Naive thymus-derived CD8-positive, alpha-beta T cell (primary cell): ENCODE measurements around the gene ZBTB9. TPM values are rescaled to one million over a fixed set of nuclear protein-coding genes. Genes with fewer than 3 reads are reported as not detected.
A peak's percentile ranks its signal among the peaks of the same experiment; 100 is the strongest.

Experiments used
- ATAC-seq, 2 donors: fragments of 150-1000 bp; cut with Tn5 transposase in 1 of 2; sonication (Bioruptor Pico), chemical (Tn5 transposase) in 1 of 2; 1 replicate in 1 of 2; 2 replicates in 1 of 2; pipeline ENCODE4 v1.10.0; 2021; ENCODE audit warnings: mild to moderate bottlenecking in 2 of 2, moderate library complexity in 2 of 2
- POLR2A ChIA-PET: fragments of 350-600 bp; sonication (Branson Sonifier 250); formaldehyde crosslinking; loops from one replicate; lab custom pipeline; 2021; ENCODE audit warnings: antibody characterized with exemption; lab: Charles Lee
- DNase-seq, 10 donors: peaks; one replicate each; pipeline versions ENCODE4 v3.0.0 to v3.0.0-alpha.2; 2020 to 2022
- H3K27ac Mint-ChIP-seq, 10 donors: one replicate each; pipeline ENCODE4 v1.8.0; 2020 to 2022; ENCODE audit warnings: mild to moderate bottlenecking in 10 of 10, mixed read lengths in 10 of 10, moderate library complexity in 4 of 10, inconsistent platforms in 1 of 10
- H3K27me3 Mint-ChIP-seq, 5 donors: one replicate each; pipeline ENCODE4 v1.8.0; 2021 to 2022; ENCODE audit warnings: mixed read lengths in 5 of 5
- H3K36me3 Mint-ChIP-seq, 3 donors: one replicate each; pipeline ENCODE4 v1.8.0; 2020 to 2022; ENCODE audit warnings: mixed read lengths in 3 of 3, mild to moderate bottlenecking in 2 of 3, inconsistent platforms in 1 of 3
- H3K4me1 Mint-ChIP-seq, 4 donors: one replicate each; pipeline ENCODE4 v1.8.0; 2021 to 2022; ENCODE audit warnings: mixed read lengths in 4 of 4
- H3K4me3 Mint-ChIP-seq, 10 donors: one replicate each; pipeline ENCODE4 v1.8.0; 2020 to 2022; ENCODE audit warnings: mild to moderate bottlenecking in 10 of 10, mixed read lengths in 10 of 10, moderate library complexity in 6 of 10, inconsistent platforms in 1 of 10
- H3K9me3 Mint-ChIP-seq, 9 donors: one replicate each; pipeline ENCODE4 v1.8.0; 2020 to 2022; ENCODE audit warnings: mixed read lengths in 9 of 9, mild to moderate bottlenecking in 3 of 9, inconsistent platforms in 1 of 9, moderate library complexity in 1 of 9
- polyA plus RNA-seq, 3 donors: library from polyadenylated mRNA; unstranded; fragments of 300-500 nt; fragmentation: Illumina TruSeq; gene quantifications; one replicate each; pipeline ENCODE4 v1.2.3, GENCODE V29; 2021
- total RNA-seq, 8 experiments: library from RNA in 2 of 8; stranded (reverse) in 2 of 8; gene quantifications; one replicate each; pipeline ENCODE4 v1.2.3 and lab custom pipeline; 2021 to 2026

Gene ZBTB9
- total and polyA plus RNA-seq, 5 experiments from 2014 or later = 3.7 to 11.9 (median 10.4) TPM

DNA sequence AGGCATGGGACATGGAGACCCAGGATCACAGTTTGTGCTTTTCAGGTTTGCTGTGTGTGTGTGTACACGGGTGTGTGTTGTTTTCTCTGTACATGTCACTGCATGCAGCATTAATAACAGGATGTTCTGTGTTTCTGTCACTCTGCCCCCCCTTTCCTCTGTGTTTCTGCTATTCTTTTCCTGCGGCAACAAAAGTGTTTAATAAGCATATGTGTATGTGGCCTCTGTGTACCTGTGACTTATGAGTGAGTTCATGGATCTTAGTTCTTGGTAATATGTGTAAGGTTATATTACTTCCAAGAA, 24.7 kb upstream of the ZBTB9 start:
- H3K9me3 Mint-ChIP-seq = no peaks in the 10 kb centered on the region
- H3K36me3 Mint-ChIP-seq = peaks cover 0 to 9% (median 0%) of the 10 kb centered on the region in 3 donors
- ATAC-seq = no peak
- H3K4me1 Mint-ChIP-seq = peaks cover 60 to 87% (median 74%) of the 10 kb centered on the region in 4 donors
- peak overlapping the region; percentile 85 to 94 (median 92) for H3K4me3 Mint-ChIP-seq
- POLR2A ChIA-PET = interaction anchor here (0.6 to 5.7 kb wide), 14 partner anchors 11 to 282 kb away, joined by 3 to 58 read pairs (median 14); partner anchors contain the start of genes B3GALT4, BAK1, CUTA and PHF1
- H3K27ac Mint-ChIP-seq = peak overlapping the region; percentile 88 to 99 (median 96)
- peak in 3 of 10 donors; percentile 37 to 61 (median 59) for DNase-seq
- H3K27me3 Mint-ChIP-seq = no peaks in the 10 kb centered on the region

DNA sequence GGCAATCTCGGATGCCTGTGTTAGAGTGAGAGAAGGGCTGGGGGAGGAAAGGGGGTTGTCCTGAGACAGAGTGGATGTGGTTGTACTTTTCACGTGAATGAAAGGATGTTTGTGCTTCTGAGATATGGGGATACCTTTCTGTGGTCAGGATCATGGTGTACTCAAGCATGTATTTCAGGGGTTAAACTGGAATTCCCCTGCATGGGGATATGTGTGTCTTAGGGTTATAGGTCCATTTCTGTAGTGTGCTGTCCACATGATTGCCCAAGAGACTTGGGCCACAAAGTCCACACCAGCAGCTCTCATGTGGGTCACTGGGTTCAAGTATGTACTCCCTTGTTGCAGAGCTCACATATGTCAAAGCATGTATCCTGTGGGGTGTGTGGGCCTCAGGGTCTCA, 24.0 kb upstream of the ZBTB9 start:
- ATAC-seq (peak in 1 of 2 donors; percentile 6), DNase-seq (peak in 2 of 10 donors; percentile 46 to 47)
- H3K9me3 Mint-ChIP-seq = no peaks in the 10 kb centered on the region
- POLR2A ChIA-PET = interaction anchor here (0.5 to 5.7 kb wide), 26 partner anchors 10 to 1616 kb away, joined by 3 to 58 read pairs (median 8); partner anchors contain the start of genes B3GALT4, BAK1, CUTA and KIFC1
- peak overlapping the region; percentile 88 to 99 (median 96) for H3K27ac Mint-ChIP-seq
- peaks cover 0 to 14% (median 0%) of the 10 kb centered on the region in 3 donors for H3K36me3 Mint-ChIP-seq
- peaks cover 56 to 81% (median 69%) of the 10 kb centered on the region in 4 donors for H3K4me1 Mint-ChIP-seq
- H3K4me3 Mint-ChIP-seq = peak overlapping the region; percentile 85 to 94 (median 92)
- no peaks in the 10 kb centered on the region for H3K27me3 Mint-ChIP-seq

DNA sequence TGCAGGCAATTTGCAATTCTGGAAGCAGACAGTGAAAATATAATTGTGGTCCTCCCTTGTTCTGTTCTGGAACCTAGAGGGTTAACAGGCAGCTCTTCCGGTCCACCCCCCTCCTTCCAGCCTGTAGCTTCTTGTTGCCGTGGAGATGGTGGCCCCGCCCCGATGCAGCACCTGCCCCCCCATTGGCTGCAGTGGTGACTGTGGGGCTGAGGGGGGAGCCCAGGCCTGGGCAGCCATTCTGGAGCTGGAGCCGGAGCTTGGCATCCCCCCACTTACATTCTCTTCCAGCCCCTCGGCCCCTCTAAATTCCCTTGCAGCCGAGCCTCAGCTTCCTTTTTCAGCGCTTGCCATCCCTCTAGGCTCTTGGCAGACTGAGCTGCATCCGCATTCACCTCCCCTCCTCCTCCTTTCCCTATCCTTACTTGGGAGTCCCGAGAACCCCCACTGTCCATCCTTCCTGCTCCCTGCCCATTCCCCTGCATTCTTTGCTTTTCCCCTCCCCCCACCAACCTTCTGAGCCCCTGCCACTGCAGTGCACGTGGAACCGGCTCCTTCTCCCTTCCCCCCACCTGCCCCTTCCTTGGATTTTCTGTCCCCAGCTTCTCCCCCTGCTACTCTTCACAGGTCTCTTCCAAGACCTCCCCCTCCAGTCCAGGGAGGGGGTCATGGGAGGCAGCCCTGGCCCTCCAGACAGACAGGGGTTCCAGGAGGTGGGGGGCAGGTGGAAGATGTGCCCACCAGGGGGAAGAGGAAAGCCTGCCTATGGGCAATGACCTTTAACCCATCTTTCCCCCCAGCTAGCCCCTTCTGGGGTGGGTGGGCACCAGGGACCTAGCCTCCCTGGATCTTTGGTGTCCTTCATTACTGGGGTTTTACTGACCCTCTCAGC, 23.1 kb upstream of the ZBTB9 start:
- POLR2A ChIA-PET = interaction anchor here (0.7 to 5.7 kb wide), 26 partner anchors 9 to 460 kb away, joined by 3 to 58 read pairs (median 8); partner anchors contain the start of genes B3GALT4, BAK1, CUTA and KIFC1
- peaks cover 55 to 74% (median 64%) of the 10 kb centered on the region in 4 donors for H3K4me1 Mint-ChIP-seq

DNA sequence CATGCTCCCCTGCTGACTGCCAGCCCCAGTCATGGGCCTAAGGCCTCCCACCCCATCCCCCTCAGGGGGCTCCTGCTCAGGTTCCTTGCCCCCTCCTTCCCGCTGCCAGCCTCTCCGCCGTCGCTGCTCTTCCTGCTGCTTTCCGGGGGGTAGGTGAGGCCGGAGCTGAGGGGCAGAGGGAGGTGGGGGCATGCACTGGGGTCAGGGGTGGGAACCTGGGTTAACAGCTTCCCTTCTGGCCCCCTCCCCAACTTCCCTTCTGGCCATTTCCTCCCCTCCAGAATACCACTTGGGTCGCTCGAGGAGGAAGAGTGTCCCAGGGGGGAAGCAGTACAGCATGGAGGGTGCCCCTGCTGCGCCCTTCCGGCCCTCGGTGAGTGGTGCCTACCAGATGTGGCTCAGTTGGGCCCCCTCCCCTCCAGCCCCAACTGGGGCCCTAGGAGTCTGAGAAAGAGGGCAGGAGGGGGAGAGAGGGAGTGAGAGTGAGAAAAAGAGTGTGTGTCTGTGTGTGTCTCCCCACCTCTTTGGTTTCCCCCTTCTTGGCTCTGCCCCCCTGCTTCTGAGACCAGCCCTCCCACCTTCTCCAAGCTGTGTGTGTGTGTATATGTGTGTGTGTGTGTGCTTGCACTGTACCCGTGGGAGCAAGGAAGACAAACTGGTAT, 22.4 kb upstream of the ZBTB9 start:
- POLR2A ChIA-PET = interaction anchor here (0.5 to 5.7 kb wide), 11 partner anchors 8 to 996 kb away, joined by 3 to 58 read pairs (median 13); partner anchors contain the start of genes B3GALT4, CUTA, PHF1 and RPS18

More for the DNA sequence above, 23.1 kb upstream of the ZBTB9 start:
- ATAC-seq (peak; percentile 59 to 72), DNase-seq (peak; percentile 78 to 96 (median 89))
- H3K4me3 Mint-ChIP-seq = peak overlapping the region; percentile 85 to 94 (median 92)
- peak overlapping the region; percentile 88 to 99 (median 96) for H3K27ac Mint-ChIP-seq
- H3K36me3 Mint-ChIP-seq = peaks cover 0 to 23% (median 0%) of the 10 kb centered on the region in 3 donors
- H3K9me3 Mint-ChIP-seq = no peaks in the 10 kb centered on the region
- H3K27me3 Mint-ChIP-seq = no peaks in the 10 kb centered on the region

DNA sequence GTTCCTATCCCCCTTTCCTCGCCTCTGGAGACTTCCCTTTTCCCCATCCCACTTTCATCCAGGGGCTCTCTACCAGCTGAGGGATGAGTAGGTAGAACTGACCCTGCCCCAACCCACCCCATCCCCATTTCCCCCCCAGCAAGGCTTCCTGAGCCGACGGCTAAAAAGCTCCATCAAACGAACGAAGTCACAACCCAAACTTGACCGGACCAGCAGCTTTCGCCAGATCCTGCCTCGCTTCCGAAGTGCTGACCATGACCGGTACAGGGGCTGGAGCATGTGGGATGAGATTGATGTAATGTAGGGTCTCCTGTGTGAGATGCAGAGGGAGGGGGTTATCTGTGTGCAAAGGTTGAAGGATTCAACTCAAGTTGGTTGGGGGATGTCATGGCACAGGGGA, 21.8 kb upstream of the ZBTB9 start:
- peak overlapping the region; percentile 85 to 94 (median 92) for H3K4me3 Mint-ChIP-seq
- no peak for ATAC-seq
- H3K9me3 Mint-ChIP-seq = no peaks in the 10 kb centered on the region
- H3K4me1 Mint-ChIP-seq = peaks cover 50 to 60% (median 55%) of the 10 kb centered on the region in 4 donors
- peaks cover 0 to 36% (median 0%) of the 10 kb centered on the region in 3 donors for H3K36me3 Mint-ChIP-seq
- POLR2A ChIA-PET = interaction anchor here (1.1 to 5.7 kb wide), 3 partner anchors 21 to 100 kb away, joined by 3 to 52 read pairs (median 49); partner anchors contain the start of genes PHF1 and ZBTB9
- no peak for DNase-seq
- H3K27me3 Mint-ChIP-seq = no peaks in the 10 kb centered on the region
- H3K27ac Mint-ChIP-seq = peak overlapping the region; percentile 88 to 99 (median 93)

More for the DNA sequence above, 22.4 kb upstream of the ZBTB9 start:
- peak; percentile 7 to 11 for ATAC-seq
- Mint-ChIP-seq H3K36me3 (peaks cover 0 to 31% (median 0%) of the 10 kb centered on the region in 3 donors), H3K27me3 (no peaks in the 10 kb centered on the region), H3K4me1 (peaks cover 52 to 66% (median 60%) of the 10 kb centered on the region in 4 donors), H3K9me3 (no peaks in the 10 kb centered on the region), H3K4me3 (peak overlapping the region; percentile 85 to 94 (median 92)), H3K27ac (peak overlapping the region; percentile 69 to 99 (median 94))
- peak in 1 of 10 donors; percentile 42 for DNase-seq

DNA sequence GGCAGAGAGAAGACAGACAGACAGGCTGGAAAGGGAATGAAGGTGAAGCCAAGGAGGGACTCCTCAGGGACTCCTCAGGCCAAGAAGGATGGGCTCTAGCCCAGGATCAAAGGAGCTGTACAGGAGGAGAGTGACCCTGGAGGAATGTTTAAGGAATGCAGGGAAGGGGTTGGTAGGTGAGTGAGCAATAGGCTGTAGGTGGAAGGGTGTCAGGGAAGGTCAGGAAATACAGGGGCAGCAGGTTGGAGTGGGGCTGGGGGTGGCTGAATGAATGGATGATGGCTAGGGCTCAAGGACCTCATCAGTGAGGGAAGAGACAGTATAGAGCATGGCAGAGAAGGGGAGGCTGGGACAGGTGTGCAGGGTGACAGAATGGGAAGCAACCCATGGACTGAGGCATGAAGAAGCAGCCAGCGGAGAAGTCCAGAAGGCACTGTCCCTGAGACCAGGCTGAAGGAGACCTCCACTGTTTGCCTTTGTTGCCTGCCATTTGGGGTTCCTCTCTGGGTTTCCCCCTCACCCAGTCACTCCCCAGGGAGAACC, 21.3 kb upstream of the ZBTB9 start:
- ATAC-seq (no peak), DNase-seq (no peak)
- Mint-ChIP-seq H3K4me1 (peaks cover 50 to 60% (median 55%) of the 10 kb centered on the region in 4 donors), H3K9me3 (no peaks in the 10 kb centered on the region), H3K27ac (peak overlapping the region; percentile 88 to 99 (median 93)), H3K27me3 (no peaks in the 10 kb centered on the region), H3K36me3 (peaks cover 0 to 41% (median 0%) of the 10 kb centered on the region in 3 donors), H3K4me3 (peak overlapping the region; percentile 85 to 94 (median 92))
- POLR2A ChIA-PET = interaction anchor here (4.5 to 5.7 kb wide), 2 partner anchors 21 to 22 kb away, joined by 49 to 52 read pairs; partner anchors contain the start of genes PHF1 and ZBTB9

DNA sequence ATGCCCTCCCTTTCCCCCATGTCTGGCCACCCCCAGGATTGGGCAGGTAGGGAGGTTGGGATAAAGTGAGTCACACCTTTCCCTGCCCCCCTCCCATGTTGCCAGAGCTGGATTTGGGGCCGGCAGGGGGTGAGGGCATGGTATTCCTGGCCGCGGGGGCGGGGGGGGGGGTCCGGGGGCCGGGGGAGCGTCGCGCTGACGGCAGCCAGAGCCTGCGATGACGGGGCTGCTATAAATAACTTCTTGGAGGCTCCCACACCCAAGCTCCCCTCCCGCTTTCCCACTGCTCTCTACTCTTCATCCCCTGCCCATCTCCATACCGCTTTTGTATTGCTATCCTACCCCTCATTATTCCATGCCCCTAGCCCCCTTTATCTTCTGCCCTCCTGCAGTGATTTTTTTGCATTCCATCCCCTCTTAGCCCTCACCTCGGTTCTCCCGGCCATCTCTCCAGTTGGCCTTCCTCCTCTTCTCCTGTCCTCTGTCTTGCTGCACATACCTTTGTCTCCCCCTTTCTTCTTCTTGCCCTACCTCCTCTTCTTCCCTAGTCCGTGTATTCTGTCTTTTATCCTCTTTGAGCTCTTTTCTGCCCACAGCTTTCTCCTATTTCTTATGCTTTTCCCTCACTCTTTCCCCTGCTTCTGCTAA, 20.7 kb upstream of the ZBTB9 start:
- ATAC-seq (no peak), DNase-seq (no peak)
- no peaks in the 10 kb centered on the region for H3K27me3 Mint-ChIP-seq
- no peaks in the 10 kb centered on the region for H3K9me3 Mint-ChIP-seq
- POLR2A ChIA-PET = interaction anchor here (0.7 to 5.7 kb wide), 3 partner anchors 21 to 128 kb away, joined by 3 to 52 read pairs (median 3); partner anchors contain the start of gene ZBTB9
- H3K27ac Mint-ChIP-seq = peak overlapping the region in 9 of 10 donors; percentile 23 to 91 (median 78)
- peaks cover 0 to 46% (median 4%) of the 10 kb centered on the region in 3 donors for H3K36me3 Mint-ChIP-seq
- peak overlapping the region in 7 of 10 donors; percentile 8 to 90 (median 25) for H3K4me3 Mint-ChIP-seq
- peaks cover 44 to 56% (median 50%) of the 10 kb centered on the region in 4 donors for H3K4me1 Mint-ChIP-seq

DNA sequence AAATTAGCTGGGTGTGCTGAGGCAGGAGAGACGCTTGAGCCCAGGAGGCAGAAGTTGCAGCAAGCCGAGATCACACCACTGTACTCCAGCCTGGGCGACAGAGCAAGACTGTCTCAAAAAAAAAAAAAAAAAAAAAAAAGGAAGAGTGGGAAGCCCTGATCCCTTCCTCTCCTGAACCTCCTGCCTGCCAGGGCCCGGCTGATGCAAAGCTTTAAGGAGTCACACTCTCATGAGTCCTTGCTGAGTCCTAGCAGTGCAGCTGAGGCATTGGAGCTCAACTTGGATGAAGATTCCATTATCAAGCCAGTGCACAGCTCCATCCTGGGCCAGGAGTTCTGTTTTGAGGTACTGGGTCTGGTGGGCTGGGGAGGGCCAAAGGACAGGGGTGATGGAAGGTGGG, 19.4 kb upstream of the ZBTB9 start:
- DNase-seq (no peak), ATAC-seq (no peak)
- POLR2A ChIA-PET = interaction anchor here (1.1 to 1.2 kb wide), 2 partner anchors 25 to 29 kb away, joined by 3 to 4 read pairs; no protein-coding TSS in a partner anchor
- peak overlapping the region in 5 of 10 donors; percentile 25 to 82 (median 52) for H3K27ac Mint-ChIP-seq
- H3K27me3 Mint-ChIP-seq = no peaks in the 10 kb centered on the region
- H3K36me3 Mint-ChIP-seq = peaks cover 0 to 59% (median 9%) of the 10 kb centered on the region in 3 donors
- peaks cover 31 to 48% (median 40%) of the 10 kb centered on the region in 4 donors for H3K4me1 Mint-ChIP-seq
- H3K9me3 Mint-ChIP-seq = no peaks in the 10 kb centered on the region
- H3K4me3 Mint-ChIP-seq = peak overlapping the region in 2 of 10 donors; percentile 14 to 24

DNA sequence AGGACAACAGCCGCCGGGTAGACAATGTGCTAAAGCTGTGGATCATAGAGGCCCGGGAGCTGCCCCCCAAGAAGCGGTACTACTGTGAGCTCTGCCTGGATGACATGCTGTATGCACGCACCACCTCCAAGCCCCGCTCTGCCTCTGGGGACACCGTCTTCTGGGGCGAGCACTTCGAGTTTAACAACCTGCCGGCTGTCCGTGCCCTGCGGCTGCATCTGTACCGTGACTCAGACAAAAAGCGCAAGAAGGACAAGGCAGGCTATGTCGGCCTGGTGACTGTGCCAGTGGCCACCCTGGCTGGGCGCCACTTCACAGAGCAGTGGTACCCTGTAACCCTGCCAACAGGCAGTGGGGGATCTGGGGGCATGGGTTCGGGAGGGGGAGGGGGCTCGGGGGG, 16.7 kb upstream of the ZBTB9 start:
- ATAC-seq (no peak), DNase-seq (peak in 1 of 10 donors; percentile 45)
- no peaks in the 10 kb centered on the region for H3K9me3 Mint-ChIP-seq
- peak overlapping the region in 2 of 10 donors; percentile 41 to 56 for H3K27ac Mint-ChIP-seq
- POLR2A ChIA-PET = interaction anchor here (0.5 kb wide), 1 partner anchor 8 kb away, joined by 3 read pairs; no protein-coding TSS in a partner anchor
- H3K4me3 Mint-ChIP-seq = no peak overlapping the region
- peaks cover 9 to 32% (median 24%) of the 10 kb centered on the region in 4 donors for H3K4me1 Mint-ChIP-seq
- H3K27me3 Mint-ChIP-seq = no peaks in the 10 kb centered on the region
- H3K36me3 Mint-ChIP-seq = peaks cover 0 to 84% (median 9%) of the 10 kb centered on the region in 3 donors

DNA sequence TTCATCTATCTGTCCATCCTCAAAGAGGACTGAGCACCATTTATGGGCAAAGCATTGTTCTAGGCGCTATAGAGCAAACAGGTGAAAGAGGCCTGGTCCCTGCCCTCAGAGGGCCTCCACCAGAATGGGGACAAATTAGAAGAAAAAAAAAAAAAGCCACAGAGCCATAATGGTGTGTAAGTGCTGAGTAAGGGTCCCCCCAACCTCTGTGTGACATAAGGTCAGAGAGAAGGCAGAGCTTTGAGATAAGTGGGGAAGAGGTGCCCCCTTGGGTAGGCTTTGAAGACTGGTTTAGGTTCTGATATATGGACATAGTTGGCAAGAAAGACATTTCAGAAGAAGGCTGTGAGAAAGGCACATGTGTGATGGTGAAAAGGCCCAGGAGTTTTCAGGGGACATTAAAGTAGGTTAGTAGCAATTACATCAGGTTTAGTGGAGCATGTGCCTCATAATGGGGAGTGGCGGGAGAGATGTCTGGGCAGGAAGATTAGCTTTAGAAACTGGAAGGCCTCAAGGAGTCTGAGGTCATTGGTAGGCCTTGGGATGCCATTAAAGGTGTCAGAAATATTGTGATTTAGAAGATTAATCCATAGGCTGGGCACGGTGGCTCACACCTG, 15.3 kb upstream of the ZBTB9 start:
- Mint-ChIP-seq H3K27me3 (no peaks in the 10 kb centered on the region), H3K36me3 (peaks cover 0 to 84% (median 9%) of the 10 kb centered on the region in 3 donors)
- DNase-seq = no peak

More for the DNA sequence above, 15.3 kb upstream of the ZBTB9 start:
- POLR2A ChIA-PET = interaction anchor here (0.7 to 2.2 kb wide), 3 partner anchors 8 to 1522 kb away, joined by 3 to 13 read pairs (median 3); no protein-coding TSS in a partner anchor
- Mint-ChIP-seq H3K4me3 (no peak overlapping the region), H3K27ac (peak overlapping the region; percentile 18 to 89 (median 66)), H3K9me3 (no peaks in the 10 kb centered on the region), H3K4me1 (peaks cover 0 to 21% (median 14%) of the 10 kb centered on the region in 4 donors)
- no peak for ATAC-seq
